HG03432 (cell line): ENCODE results near the gene CIPC.

ENCODE experiments used
- ATAC-seq: cut with Tn5 transposase; IDR thresholded peaks from one replicate; pipeline ENCODE4 v1.9.1; 2021; ENCODE audit warnings: mild to moderate bottlenecking, moderate library complexity; ENCODE audit not compliant: unreplicated experiment

CIPC gene

GRCh38 chr14:77144412-77145115, 46.5 kb downstream of the CIPC start:
- ATAC-seq: no peak

GRCh38 chr14:77145975-77146740, 48.1 kb downstream of the CIPC start:
- no peak for ATAC-seq

DNA sequence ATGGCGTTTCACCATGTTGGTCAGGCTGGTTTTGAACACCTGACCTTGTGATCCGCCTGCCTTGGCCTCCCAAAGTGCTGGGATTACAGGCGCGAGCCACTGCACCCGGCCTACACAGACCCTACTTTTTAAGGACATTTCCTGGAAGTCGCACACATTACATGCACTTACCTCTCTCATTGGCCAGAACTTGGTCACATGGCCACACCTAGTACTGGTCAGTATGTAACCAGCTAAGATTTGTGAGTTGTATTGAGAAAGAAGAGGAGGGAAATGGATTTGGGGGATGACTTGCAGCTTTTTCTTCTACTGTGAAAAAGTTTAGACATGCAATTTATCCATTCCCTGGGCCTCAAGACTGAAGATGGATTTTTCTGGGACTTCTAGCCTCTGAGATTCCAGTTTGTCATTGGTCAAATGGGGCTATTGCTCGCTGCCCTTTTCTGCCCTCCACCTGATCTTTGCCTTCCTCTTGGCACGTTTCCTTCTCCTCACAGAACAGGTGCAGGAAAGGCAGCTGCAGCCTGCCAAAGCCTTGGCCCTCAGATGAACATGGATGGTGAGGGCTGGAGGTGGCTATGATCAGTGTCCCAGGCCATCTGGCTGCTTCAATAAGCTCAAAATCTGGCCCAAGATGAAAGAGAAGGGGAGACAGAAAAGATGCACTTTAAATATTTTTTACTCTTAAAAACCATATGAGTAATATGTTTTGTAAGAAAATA, 50.6 kb downstream of the CIPC start:
- ATAC-seq: no peak

GRCh38 chr14:77151245-77151644, 53.2 kb downstream of the CIPC start:
- no peak for ATAC-seq

DNA sequence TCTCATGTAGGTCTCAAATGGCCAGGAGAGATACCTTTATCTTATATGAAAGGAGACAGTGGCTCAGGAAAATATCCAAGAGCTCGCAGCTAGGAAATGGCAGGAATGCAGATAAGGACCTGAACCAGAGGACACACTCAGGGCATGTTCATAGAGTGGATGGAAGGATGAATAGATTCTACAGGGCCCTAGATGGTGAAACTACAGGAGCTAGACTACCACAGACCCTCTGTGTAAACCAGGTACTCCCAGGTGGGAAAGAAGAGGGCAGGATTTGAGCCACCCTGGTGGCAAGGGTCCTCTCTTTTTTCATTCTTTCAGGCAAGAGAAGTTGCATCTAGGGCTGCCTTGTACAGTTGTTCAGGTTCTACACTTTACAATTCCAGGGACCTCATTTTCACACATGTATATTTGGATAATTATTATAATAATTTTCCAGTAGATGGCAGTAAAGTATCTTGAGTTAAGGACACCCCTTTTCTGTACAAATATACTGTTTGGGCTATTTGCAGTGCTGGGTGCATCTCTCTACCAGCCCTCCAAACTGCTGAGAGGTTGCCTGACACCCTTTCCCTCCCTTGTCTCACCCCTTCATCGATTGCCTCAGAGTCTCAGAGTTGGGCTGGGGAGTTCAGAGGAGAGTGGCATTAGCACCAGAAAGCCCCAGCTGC, 54.0 kb downstream of the CIPC start:
- ATAC-seq: no peak

DNA sequence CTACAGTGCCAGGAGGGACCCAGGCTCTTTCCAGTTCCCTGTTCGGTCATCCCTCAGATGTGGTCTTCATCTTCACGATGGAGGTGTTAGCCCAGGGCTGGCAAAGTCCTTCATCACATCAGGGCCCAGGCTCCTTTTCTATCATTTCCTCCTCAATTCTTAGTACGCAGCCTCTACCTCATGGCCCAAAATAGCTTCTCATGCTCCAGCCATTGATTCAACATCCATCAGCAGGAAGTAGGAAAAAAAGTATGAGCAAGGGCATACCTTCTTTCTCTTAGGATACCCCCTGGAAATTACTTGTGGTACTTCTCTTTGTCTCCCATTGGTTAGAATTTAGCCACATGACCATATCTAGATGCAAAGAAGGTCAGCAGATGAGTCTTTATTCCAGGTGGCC, 55.7 kb downstream of the CIPC start:
- no peak for ATAC-seq

DNA sequence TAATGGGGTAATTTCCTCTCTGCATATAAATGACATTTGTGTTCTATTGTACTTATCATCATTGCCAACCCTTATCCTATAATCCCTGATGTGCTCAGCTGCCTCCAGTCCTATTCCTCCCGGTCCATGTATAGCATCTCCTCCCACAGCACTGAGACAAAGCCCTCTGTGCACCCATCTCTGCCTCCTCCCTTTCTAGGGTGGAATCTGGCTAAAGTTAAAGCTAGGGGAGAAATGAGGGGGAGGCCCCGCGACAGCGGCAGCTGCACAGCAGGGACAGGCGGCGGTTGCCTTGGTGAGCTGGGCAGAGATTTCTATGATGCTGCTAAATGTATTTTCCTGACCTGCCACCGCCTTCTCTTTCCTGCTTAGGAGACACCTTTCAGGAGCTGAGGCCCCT, 56.4 kb downstream of the CIPC start:
- ATAC-seq: no peak

DNA sequence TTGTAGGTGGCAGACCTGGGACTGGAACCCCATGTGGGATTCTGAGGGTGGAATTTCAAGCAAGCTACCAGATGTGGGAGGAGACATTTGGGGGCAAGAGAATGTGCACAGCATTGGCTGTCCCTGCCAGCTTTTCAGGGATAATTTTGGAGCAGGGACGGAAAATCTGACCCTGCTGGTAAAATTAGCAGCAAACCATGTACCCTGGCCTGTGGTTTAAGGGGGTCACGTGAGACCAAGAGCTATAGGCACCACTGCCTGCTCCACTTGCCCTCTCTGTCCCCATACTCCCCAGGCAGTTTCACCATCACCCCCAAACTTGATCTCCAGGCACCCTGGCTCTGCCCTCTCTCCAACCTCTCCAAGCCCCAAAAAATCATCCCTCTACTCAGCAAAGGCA, 57.0 kb downstream of the CIPC start:
- no peak for ATAC-seq

DNA sequence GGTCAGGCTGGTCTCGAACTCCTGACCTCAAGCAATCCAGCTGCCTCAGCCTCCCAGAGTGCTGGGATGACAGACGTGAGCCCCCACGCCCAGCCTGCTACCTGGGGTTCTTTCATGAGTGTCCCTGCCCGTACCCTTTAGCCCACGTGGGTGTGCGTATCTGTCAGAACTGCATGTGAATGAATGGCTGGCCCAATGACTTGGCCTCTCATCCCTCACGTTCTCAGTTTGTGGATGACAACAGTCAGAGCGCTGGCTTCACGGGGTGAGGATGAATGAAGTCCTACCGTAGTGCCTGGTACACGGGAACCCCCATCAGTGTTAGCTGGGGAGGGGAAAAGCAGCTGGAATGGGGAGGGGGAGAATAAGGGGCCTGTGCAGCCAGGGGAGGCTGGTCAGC, 59.7 kb downstream of the CIPC start:
- ATAC-seq: no peak

- no peak for ATAC-seq
Measured at GRCh38 chr14:77158175-77158881, 60.3 kb downstream of the CIPC start.

- no peak for ATAC-seq
Measured at GRCh38 chr14:77158882-77159255, 60.8 kb downstream of the CIPC start.

GRCh38 chr14:77161011-77161410, 63.0 kb downstream of the CIPC start:
- no peak for ATAC-seq
